Measurements from ENCODE around the gene ZNF718. TPM values are rescaled to one million over a fixed set of nuclear protein-coding genes. Genes with fewer than 3 reads are reported as not detected.
"Not testable (repeated sequence)": the region's sequence is repeated elsewhere in the genome, so short reads cannot be mapped to it uniquely, and the experiment has no call there.

Gene ZNF718
- total and polyA plus RNA-seq, 4 donors: 0.75 to 11.8 (median 4.4) TPM

DNA sequence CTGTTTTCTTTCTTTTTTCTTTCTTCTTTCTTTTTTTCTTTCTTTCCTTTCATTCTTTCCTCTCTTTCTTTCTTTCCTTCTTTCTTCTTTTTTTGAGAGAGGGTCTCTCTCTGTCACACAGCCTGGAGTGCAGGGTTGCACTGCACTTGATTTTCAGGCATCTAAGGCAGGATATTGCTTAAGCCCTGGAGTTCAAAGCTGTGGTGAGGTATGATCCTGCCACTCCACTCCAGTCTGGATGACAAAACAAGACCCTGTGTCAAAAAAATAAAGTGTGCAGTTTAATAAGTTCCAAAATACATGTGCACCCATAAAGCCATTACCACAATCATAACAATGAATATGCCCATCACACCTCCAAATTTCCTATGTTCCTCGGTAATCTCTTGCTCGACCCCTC lies 10.6 kb upstream of the ZNF718 start:
- 81 to 82% methylated on average over 2 of the region's 2 CpGs for WGBS, 2 donors
- intact Hi-C loops (cut with DNase I): no loop called here
- Histone ChIP-seq H3K27me3 (ENCODE audit: control insufficient read depth in 1 of 2, insufficient read depth in 2 of 2, low read length in 1 of 2) (peaks cover 0 to 2% of the 10 kb centered on the region in 2 donors), H3K4me3 (ENCODE audit: low read length in 2 of 2) (no peak overlapping the region), H3K9me3 (ENCODE audit: control insufficient read depth, low read length) (peaks cover 9% of the 10 kb centered on the region), H3K36me3 (ENCODE audit: control insufficient read depth in 1 of 2, insufficient read depth in 2 of 2, low read length in 1 of 2) (no peaks in the 10 kb centered on the region), H3K27ac (ENCODE audit: low read depth in 1 of 2, low read length in 2 of 2) (no peak overlapping the region), H3K4me1 (ENCODE audit: control insufficient read depth in 1 of 2, insufficient read depth in 2 of 2, low read length in 2 of 2) (no peaks in the 10 kb centered on the region)
- ATAC-seq (ENCODE audit: low FRiP score) (no peak), DNase-seq (no peak)

DNA sequence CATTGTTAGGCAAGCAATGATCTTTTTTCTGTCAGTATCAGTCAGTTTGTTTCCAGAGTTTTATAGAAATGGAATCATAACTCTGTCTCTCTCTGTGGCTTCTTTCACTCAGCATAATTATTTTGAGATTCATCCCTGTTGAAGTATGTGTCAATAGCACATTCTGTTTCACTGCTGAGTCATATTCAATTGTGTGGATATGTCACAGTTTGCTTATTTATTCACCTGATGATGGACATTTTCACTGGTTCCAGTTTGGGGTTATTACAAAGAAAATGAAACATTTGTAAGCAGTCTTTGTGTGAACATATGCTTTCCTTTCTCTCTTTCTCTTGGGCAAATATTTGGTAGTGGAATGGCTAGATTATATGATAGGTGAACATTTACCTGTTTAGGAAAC lies 10.2 kb upstream of the ZNF718 start:
- H3K27me3 ChIP-seq (ENCODE audit: control insufficient read depth in 1 of 2, insufficient read depth in 2 of 2, low read length in 1 of 2): no peaks in the 10 kb centered on the region
- no peak overlapping the region for H3K27ac ChIP-seq (ENCODE audit: low read depth in 1 of 2, low read length in 2 of 2)
- H3K9me3 ChIP-seq (ENCODE audit: control insufficient read depth, low read length): peaks cover 9% of the 10 kb centered on the region
- no peaks in the 10 kb centered on the region for H3K4me1 ChIP-seq (ENCODE audit: control insufficient read depth in 1 of 2, insufficient read depth in 2 of 2, low read length in 2 of 2)
- intact Hi-C loops (cut with DNase I): no loop called here
- ATAC-seq (ENCODE audit: low FRiP score) (no peak), DNase-seq (no peak)
- H3K36me3 ChIP-seq (ENCODE audit: control insufficient read depth in 1 of 2, insufficient read depth in 2 of 2, low read length in 1 of 2): no peaks in the 10 kb centered on the region
- no peak overlapping the region for H3K4me3 ChIP-seq (ENCODE audit: low read length in 2 of 2)

DNA sequence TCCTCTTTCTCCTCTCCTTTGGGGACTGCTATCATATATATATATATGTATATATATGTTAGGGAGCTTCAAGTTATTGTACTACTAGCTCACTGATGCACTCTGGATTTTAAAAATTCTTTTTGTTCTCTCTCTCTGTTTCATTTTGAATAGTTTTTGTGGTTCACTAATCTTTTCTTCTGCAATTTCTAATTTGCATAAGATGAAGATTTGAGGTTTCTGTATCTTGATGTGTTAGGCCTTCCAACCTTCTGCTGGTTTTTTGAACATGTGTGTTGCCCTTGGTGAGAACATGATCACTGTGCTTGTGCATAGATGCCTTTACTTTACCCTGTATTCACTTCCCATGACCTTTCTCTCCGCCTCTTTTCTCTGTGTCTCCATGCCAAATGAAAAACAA lies 7.8 kb upstream of the ZNF718 start:
- peaks cover 4% of the 10 kb centered on the region for H3K9me3 ChIP-seq (ENCODE audit: control insufficient read depth, low read length)
- no peak for ATAC-seq (ENCODE audit: low FRiP score)
- H3K27me3 ChIP-seq (ENCODE audit: control insufficient read depth in 1 of 2, insufficient read depth in 2 of 2, low read length in 1 of 2): no peaks in the 10 kb centered on the region
- H3K27ac ChIP-seq (ENCODE audit: low read depth in 1 of 2, low read length in 2 of 2): no peak overlapping the region
- H3K4me3 ChIP-seq (ENCODE audit: low read length in 2 of 2): no peak overlapping the region
- DNase-seq: no peak
- intact Hi-C loops (cut with DNase I): no loop called here
- H3K4me1 ChIP-seq (ENCODE audit: control insufficient read depth in 1 of 2, insufficient read depth in 2 of 2, low read length in 2 of 2): no peaks in the 10 kb centered on the region
- H3K36me3 ChIP-seq (ENCODE audit: control insufficient read depth in 1 of 2, insufficient read depth in 2 of 2, low read length in 1 of 2): no peaks in the 10 kb centered on the region
- WGBS, 2 donors: 90 to 96% methylated on average over 1 of the region's 1 CpG

DNA sequence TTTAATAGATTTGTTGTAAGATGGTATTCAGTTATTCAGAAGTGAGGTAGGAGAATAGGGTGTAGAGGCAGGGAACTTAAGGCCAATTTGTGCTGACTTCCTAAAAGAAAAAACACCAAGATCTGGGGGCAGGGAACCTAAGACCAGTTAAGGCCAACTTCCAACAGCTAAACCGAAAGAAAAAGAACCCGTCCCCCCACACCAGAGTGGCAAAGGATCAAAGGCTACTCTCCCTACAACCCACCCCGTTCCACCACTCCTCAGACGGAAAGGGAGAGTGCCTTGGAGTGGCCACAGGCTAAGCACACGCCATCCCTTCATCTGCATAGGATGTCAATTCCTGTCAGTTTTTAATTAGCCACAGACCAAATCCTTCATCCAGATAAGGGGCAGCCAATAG lies 3.7 kb upstream of the ZNF718 start:
- Histone ChIP-seq H3K27me3 (ENCODE audit: control insufficient read depth in 1 of 2, insufficient read depth in 2 of 2, low read length in 1 of 2) (no peaks in the 10 kb centered on the region), H3K9me3 (ENCODE audit: control insufficient read depth, low read length) (peaks cover 1% of the 10 kb centered on the region), H3K4me1 (ENCODE audit: control insufficient read depth in 1 of 2, insufficient read depth in 2 of 2, low read length in 2 of 2) (peaks cover 0 to 1% of the 10 kb centered on the region in 2 donors), H3K36me3 (ENCODE audit: control insufficient read depth in 1 of 2, insufficient read depth in 2 of 2, low read length in 1 of 2) (no peaks in the 10 kb centered on the region), H3K27ac (ENCODE audit: low read depth in 1 of 2, low read length in 2 of 2) (no peak overlapping the region), H3K4me3 (ENCODE audit: low read length in 2 of 2) (no peak overlapping the region)
- no peak for ATAC-seq (ENCODE audit: low FRiP score)
- intact Hi-C loops (cut with DNase I): no loop called here
- 56 to 71% methylated on average over 5 of the region's 5 CpGs for WGBS, 2 donors
- no peak for DNase-seq

DNA sequence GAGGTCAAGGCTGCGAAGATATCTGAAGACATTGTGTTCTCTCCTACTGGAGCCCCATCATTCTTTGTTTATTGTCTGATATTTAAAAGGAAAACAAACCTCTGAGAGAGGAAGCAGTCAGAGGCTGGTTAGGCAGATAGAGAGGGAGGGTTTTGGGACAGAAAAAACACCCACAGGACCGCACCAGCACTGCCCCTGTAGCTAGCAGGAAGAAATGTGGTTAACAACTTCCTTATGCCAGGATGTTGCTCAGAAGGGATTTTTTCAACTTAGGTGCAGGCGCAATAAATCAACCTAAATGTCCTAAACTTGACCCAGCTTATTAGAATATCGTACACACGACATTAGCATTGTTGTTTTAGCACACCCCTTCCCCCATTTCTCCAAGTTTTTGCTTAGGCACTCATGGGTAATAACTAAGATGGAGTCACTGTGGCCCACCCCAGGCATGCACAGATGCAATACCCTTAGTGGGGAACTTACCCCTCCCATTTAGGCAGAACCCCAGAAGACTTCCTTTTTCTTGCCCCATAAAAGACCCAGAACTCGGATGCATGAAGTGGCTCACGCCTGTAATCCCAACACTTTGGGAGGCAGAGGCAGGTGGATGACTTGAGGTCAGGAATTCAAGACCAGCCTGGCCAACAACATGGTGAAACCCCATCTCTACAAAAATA lies 2.8 kb upstream of the ZNF718 start:
- H3K36me3 ChIP-seq (ENCODE audit: control insufficient read depth in 1 of 2, insufficient read depth in 2 of 2, low read length in 1 of 2): no peaks in the 10 kb centered on the region
- H3K4me3 ChIP-seq (ENCODE audit: low read length in 2 of 2): no peak overlapping the region
- ATAC-seq (ENCODE audit: low FRiP score) (no peak), DNase-seq (no peak)
- 70 to 80% methylated on average over 7 of the region's 7 CpGs for WGBS, 2 donors
- peaks cover 1% of the 10 kb centered on the region for H3K9me3 ChIP-seq (ENCODE audit: control insufficient read depth, low read length)
- intact Hi-C loops (cut with DNase I): no loop called here
- H3K27ac ChIP-seq (ENCODE audit: low read depth in 1 of 2, low read length in 2 of 2): no peak overlapping the region
- peaks cover 0 to 3% of the 10 kb centered on the region in 2 donors for H3K4me1 ChIP-seq (ENCODE audit: control insufficient read depth in 1 of 2, insufficient read depth in 2 of 2, low read length in 2 of 2)
- H3K27me3 ChIP-seq (ENCODE audit: control insufficient read depth in 1 of 2, insufficient read depth in 2 of 2, low read length in 1 of 2): no peaks in the 10 kb centered on the region

DNA sequence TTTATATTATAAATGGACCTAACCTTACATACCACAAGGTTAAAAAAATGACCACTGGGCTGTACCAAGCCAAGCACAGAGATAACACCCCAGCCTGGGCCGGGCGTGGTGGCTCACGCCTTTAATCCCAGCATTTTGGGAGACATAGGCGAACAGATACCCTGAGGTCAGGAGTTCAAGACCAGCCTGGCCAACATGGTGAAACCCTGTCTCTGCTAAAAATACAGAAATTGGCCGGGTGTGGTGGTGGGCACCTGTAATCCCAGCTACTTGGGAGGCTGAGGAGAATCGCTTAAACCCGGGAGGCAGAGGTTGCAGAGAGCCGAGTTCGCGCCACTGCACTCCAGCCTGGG lies 403 bp upstream of the ZNF718 start:
- intact Hi-C loops (cut with DNase I); H3K27me3 ChIP-seq (ENCODE audit: control insufficient read depth in 1 of 2, insufficient read depth in 2 of 2, low read length in 1 of 2); DNase-seq; H3K4me3 ChIP-seq (ENCODE audit: low read length in 2 of 2); H3K4me1 ChIP-seq (ENCODE audit: control insufficient read depth in 1 of 2, insufficient read depth in 2 of 2, low read length in 2 of 2); ATAC-seq (ENCODE audit: low FRiP score); H3K36me3 ChIP-seq (ENCODE audit: control insufficient read depth in 1 of 2, insufficient read depth in 2 of 2, low read length in 1 of 2); H3K9me3 ChIP-seq (ENCODE audit: control insufficient read depth, low read length): not testable (repeated sequence)
- WGBS, 2 donors: 42 to 44% methylated on average over 10 of the region's 10 CpGs
- H3K27ac ChIP-seq (ENCODE audit: low read depth in 1 of 2, low read length in 2 of 2): peak overlapping the region in 1 of 2 donors; percentile 67

DNA sequence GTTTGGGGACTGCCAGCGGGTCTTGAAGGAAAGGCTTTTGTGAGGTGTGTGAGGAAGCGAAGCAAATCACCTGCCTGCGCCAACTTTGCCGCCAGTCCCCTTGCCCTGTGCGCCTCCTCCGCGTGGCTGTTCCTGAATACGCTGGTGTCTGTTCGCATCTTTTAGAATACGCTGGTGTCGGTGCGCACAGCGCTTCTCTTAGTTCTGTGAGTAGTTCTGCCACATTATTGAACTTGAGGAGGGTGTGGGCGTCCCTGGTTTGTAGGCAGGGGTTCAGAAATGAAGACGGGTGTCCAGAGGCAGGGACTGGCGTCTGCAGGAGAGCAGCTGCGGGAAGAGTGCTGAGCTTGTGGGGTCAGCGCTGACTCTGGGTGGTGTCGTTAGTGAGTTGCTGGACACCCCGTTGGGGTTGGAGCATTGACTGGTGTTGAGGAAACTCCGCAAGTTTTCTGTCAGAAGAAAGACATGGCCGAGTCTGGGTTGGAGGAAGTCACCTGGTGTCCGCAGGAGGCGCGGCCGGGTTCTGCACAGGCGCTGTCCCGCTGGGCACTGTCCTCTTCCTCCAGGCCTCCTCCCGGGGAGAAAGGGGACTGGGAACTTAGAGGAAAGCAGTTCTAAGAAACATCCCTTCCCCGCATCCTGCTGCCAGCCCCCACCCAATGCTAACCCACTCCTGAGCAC lies 930 bp downstream of the ZNF718 start:
- intact Hi-C loops (cut with DNase I): no loop called here
- Histone ChIP-seq H3K36me3 (ENCODE audit: control insufficient read depth in 1 of 2, insufficient read depth in 2 of 2, low read length in 1 of 2) (no peaks in the 10 kb centered on the region), H3K9me3 (ENCODE audit: control insufficient read depth, low read length) (peaks cover 1% of the 10 kb centered on the region), H3K27me3 (ENCODE audit: control insufficient read depth in 1 of 2, insufficient read depth in 2 of 2, low read length in 1 of 2) (no peaks in the 10 kb centered on the region), H3K27ac (ENCODE audit: low read depth in 1 of 2, low read length in 2 of 2) (peak overlapping the region in 1 of 2 donors; percentile 84), H3K4me1 (ENCODE audit: control insufficient read depth in 1 of 2, insufficient read depth in 2 of 2, low read length in 2 of 2) (peaks cover 0 to 3% of the 10 kb centered on the region in 2 donors), H3K4me3 (ENCODE audit: low read length in 2 of 2) (peak overlapping the region; percentile 84 to 85)
- peak; percentile 29 for ATAC-seq (ENCODE audit: low FRiP score)
- 1 to 2% methylated on average over 30 of the region's 30 CpGs for WGBS, 2 donors
- peak; percentile 58 to 80 for DNase-seq

DNA sequence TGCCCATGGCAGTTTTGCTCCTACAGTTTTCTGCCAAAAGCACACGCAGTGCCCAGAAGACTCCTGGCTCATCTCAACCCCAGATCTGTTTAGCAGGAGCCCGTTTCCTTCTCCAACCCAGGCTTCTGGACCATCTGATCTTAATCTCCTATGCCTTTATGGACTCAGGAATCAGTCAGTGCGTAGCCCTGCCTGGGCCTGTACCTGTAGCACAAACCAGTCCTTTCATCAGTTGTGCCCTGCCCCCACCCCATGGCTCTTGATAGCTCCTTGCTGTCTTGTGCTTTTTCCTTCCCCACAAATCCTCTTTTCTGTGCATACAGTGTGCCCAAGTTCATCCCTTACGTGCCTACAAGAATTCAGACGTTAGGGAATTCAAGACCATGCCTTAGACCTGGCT lies 1.5 kb downstream of the ZNF718 start:
- ATAC-seq (ENCODE audit: low FRiP score) (no peak), DNase-seq (no peak)
- intact Hi-C loops (cut with DNase I): no loop called here
- H3K36me3 ChIP-seq (ENCODE audit: control insufficient read depth in 1 of 2, insufficient read depth in 2 of 2, low read length in 1 of 2): no peaks in the 10 kb centered on the region
- H3K27ac ChIP-seq (ENCODE audit: low read depth in 1 of 2, low read length in 2 of 2): no peak overlapping the region
- no peaks in the 10 kb centered on the region for H3K27me3 ChIP-seq (ENCODE audit: control insufficient read depth in 1 of 2, insufficient read depth in 2 of 2, low read length in 1 of 2)
- WGBS, 2 donors: 38 to 42% methylated on average over 5 of the region's 5 CpGs
- no peaks in the 10 kb centered on the region for H3K9me3 ChIP-seq (ENCODE audit: control insufficient read depth, low read length)
- peaks cover 0 to 3% of the 10 kb centered on the region in 2 donors for H3K4me1 ChIP-seq (ENCODE audit: control insufficient read depth in 1 of 2, insufficient read depth in 2 of 2, low read length in 2 of 2)
- H3K4me3 ChIP-seq (ENCODE audit: low read length in 2 of 2): peak overlapping the region in 1 of 2 donors; percentile 85

DNA sequence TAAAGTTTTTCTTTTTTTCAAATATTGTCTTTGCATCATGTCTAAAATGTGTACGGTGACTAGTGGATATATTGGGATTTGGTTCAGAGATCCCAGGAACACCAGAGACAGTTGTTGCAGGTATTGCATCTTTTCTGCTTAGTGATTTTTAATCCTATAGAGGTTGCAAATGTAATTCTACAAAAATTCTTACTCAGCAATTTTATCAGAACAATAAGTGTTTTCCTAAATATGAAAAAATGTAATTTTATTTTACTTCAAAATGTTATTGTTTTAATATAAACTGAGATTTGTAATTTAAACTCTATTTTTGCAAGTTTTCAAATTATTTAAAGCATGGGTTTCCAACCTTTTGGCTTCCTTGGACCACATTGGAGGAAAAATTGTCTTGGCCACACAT lies 8.2 kb downstream of the ZNF718 start:
- WGBS, 2 donors: no CpG with 5 or more reads among the region's 1 CpG
- no peak for ATAC-seq (ENCODE audit: low FRiP score)

More for the DNA sequence above, 8.2 kb downstream of the ZNF718 start:
- Histone ChIP-seq H3K27me3 (ENCODE audit: control insufficient read depth in 1 of 2, insufficient read depth in 2 of 2, low read length in 1 of 2) (no peaks in the 10 kb centered on the region), H3K27ac (ENCODE audit: low read depth in 1 of 2, low read length in 2 of 2) (no peak overlapping the region), H3K9me3 (ENCODE audit: control insufficient read depth, low read length) (peaks cover 7% of the 10 kb centered on the region), H3K4me1 (ENCODE audit: control insufficient read depth in 1 of 2, insufficient read depth in 2 of 2, low read length in 2 of 2) (no peaks in the 10 kb centered on the region), H3K36me3 (ENCODE audit: control insufficient read depth in 1 of 2, insufficient read depth in 2 of 2, low read length in 1 of 2) (peaks cover 6 to 7% of the 10 kb centered on the region in 2 donors), H3K4me3 (ENCODE audit: low read length in 2 of 2) (no peak overlapping the region)
- no peak for DNase-seq
- intact Hi-C loops (cut with DNase I): no loop called here
